Stimulated activated CD4-positive, alpha-beta T cell treated with anti-CD3 and anti-CD28 coated beads, Interleukin-1b, Interleukin-23, amount 100 ng/mL, for 1 hour (primary cell): ENCODE results near the gene GHITM.
"Not testable (repeated sequence)": the region's sequence is repeated elsewhere in the genome, so short reads cannot be mapped to it uniquely, and the experiment has no call there.

Experiments used
- DNase-seq, 2 donors: peaks; one replicate each; pipeline ENCODE4 v3.0.0-alpha.2; 2020; ENCODE audit warnings: low read depth in 2 of 2

The GHITM gene

DNA sequence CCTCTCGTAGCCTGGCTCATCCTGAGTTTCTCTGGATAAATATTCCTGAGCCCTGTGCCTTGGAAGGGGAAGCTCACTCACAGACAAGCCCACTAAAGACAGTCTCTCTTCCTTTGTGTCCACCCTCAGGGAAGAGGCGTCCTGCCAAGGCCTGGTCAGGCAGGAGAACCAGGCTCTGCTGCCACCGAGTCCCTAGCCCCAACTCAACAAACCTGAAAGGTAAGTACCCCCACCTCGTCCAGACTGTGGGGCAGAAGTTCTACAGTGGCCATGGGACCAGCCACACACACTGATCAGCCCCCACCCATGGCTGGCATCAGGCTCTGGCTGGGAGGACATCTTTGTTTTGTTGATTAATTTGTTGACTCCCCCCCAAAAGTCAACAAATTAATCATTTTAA lies 37.0 kb downstream of the GHITM start:
- no peak for DNase-seq

DNA sequence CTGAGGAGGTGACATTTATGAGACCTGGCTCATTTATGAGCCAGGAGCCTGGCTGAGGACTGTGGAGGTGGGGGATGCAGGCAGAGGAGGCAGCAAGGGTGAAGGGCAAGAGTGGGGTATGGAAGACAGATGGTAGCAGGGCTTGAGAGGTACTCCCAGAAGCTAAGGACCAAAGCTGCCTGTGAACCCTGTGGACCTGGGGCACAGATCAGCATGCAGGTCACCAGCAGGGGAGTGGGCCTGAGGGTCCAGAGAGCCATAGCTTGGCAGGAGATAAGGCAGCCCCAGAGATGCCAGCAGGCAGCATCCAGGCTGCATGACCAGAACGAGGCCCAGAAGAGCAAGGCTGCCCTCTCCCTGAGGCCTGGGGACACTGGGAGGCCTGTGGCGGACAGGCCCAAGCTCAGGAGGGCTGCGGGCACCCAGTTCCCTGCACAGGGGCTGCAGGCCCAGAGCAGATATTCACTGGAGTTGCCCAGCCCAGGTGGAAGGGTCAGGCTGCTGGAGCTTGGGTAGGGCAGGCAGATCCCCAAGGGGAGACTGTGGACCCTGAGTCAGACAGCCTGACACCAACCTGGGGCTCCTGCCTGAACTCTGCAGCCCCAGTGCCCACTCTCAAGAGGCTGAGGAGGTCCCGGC lies 37.6 kb downstream of the GHITM start:
- no peak for DNase-seq

DNA sequence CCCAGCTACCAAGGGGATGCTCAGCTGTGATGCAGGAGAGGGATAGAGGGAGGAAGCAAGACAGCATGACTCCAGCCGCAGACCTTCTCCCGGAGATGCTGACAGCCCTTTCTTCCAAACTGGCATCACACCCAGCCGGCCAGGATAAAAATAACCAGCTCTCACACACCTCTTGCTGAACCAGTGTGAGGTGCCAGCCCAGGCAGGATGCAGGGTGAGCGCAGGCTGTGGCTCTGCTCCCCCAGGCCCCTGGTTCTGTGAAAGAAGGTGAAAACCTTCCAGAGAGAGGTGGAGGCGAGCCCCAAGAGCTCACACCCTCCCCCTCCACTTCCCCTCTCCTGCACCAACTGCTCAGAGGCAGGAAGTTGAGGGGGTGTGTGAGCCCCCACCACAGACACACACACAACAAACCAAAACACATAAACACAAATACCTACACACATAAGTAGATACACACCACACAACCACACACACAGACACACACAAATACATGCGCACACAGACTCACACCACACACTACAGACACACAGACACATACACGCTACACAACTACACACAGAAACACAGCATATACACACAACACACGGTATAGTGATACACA lies 38.3 kb downstream of the GHITM start:
- DNase-seq: no peak

DNA sequence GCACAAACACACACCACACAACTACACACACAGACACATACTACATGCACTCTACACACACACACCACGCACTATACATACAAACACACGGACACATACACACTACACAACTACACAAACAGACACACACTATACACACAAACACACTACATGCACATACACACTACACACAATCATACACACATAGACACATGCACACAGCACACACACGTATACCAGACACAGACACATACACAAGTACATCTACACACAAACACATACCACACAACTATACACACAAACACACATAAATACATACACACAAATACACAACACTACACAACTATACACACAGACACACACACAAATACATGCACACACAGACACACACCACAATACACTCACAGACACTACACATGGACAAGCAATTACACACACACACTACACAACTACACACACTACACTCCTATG lies 38.9 kb downstream of the GHITM start:
- no peak for DNase-seq

DNA sequence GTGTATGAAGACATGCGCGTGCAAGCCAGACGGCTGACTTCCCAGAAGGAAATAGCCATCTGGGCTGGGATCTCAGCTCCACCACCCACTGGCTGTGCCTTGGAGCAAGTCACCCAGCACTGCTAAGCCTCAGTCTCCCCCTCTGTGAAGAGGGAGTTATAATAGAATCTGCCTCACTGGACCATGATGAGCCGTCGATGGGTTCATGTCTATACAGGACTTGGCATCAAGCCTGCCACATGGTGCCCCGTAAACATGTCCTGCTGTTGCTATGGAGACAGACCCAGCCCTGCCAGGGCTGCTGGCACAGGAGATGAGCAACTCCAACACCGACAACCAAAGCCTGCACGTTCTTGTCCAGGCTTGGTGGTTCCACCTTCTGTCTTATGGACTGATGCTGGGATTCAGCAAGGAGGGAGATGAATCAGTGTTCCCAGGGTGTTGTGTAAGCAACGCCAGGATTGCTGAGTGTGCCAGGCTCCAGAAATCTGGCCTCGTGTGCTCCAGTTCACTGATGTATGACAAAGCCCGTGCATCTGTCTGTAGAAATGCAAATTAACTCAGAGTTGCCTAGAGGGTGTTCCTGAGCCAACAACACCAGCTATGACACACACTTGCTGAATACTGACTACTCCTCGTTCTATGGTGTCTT lies 39.9 kb downstream of the GHITM start:
- DNase-seq: no peak

DNA sequence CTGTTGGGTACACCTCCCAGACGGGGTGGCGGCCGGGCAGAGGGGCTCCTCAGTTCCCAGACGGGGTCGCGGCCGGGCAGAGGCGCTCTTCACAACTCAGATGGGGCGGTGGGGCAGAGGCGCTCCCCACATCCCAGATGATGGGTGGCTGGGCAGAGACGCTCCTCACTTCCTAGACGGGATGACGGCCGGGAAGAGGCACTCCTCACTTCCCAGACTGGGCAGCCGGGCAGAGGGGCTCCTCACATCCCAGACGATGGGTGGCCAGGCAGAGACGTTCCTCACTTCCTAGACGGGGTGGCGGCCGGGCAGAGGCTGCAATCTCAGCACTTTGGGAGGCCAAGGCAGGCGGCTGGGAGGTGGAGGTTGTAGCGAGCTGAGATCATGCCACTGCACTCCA lies 41.1 kb downstream of the GHITM start:
- DNase-seq: not testable (repeated sequence)

DNA sequence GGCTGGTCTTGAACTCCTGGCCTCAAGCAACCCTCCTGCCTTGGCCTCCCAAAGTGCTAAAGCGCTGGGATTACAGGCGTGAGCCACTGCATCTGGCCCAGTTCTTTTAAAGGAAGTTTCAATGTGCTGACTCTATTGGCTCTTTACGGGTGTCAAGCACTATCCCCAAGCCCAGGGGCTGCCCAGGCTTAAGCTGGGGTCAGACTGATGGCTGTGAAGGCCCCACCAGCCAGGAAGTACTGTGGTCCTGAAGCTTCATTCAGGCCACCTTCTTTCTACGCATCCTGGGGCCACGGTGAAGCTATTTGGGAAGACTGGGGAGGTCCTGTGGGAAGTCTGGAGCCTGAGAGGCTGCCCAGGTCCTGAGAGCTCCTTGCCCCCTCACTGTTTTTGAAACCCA lies 42.3 kb downstream of the GHITM start:
- DNase-seq: no peak

DNA sequence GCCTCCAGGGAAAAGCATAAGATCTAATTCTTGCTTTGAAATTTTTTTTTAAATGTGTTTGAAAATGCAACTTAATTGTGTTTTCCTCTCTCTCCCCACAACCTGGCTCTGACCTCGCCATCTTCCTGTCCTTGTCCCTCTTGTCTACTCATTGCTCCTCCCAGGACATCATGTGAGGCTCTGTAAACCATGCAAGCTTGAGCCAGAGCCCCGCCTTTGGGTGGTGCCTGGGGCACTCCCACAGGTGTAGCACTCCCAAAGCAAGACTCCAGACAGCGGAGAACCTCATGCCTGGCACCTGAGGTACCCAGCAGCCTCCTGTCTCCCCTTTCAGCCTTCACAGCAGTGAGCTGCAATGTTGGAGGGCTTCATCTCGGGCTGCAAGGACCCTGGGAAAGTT lies 45.2 kb downstream of the GHITM start:
- no peak for DNase-seq

DNA sequence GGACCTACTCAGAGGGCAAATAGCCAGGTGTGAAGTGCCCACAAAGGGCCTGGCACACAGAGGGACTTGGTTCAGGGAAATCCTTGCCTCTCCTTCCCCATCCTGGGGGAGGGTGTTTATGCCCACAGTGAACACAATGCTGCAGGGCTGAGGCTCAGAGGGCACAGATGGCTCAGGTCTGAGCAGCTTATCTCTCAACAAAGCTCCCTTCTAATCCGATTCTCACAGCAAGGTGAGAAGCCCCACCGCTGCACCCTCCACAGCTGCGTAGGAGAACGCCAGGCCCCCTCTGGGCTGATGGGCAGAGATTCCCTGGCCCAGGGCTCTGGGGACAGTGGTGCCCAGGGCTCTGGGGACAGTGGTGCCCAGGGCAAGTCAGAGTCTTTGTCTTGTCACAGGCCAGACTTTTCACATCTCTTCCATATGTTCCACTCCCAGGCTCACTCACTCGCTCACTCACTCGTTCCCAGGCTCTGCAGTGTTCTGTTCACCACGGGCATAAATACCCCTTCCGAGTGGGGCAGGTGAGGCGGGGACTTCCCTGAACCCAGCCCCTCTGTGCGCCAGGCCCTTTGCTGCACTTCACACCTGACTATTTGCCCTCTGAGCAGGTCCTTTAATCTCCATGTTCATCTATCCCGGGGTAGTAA lies 46.3 kb downstream of the GHITM start:
- no peak for DNase-seq

DNA sequence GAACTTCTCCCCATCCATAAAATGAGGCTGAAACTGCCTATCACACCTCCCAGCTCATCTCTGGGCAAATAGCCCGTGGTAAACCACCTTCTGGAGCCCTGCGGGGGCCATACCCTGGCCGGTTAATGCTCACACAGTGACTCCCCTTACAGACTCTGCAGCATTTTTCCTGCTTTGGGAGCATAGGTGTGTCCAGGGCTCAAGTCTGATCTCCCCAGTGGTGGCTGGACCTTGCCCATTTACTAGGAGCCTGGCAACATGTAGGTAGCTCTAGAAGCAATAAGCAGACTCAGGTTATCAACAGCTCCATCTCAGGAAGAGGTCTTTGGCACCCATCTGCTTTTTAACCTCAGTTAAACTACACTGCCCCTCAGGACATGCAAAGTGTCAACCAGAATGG lies 49.5 kb downstream of the GHITM start:
- DNase-seq: no peak

DNA sequence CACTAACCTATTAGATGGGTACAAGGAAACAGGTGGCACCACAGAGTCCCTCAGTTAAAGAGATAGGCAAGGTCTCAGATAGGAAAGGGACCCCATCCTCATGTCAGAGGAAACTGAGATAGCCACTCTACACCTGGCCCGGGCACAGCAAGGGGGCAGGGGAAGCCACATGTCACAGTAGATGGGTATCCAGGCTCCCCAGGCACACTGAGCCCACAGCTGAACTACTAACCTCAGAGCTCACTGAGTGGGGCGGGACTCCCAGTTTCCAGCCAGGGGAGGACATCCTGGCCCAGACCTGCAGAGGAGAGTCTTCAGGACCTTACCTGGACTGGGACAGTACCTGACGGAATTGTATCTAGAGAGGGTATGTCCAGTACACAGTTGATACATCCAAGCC lies 51.3 kb downstream of the GHITM start:
- DNase-seq: no peak

DNA sequence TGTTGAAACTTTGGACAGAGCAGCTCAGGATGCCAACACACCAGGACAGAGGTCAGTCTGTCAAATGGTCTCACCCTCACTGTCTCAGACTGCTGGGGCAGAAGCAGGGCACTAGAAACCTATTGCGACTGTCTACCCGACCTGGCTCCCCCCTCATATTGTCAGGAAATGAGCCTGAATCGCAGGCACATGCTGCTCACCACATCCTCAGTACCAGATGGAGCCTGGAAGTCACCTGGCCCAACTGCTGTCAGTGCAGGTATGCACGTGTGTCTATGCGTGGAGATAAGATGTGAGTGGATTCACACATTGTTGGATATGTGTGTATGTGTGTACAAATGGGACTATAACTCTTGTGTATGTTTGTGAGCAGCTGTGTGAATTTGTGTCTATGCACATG lies 51.8 kb downstream of the GHITM start:
- no peak for DNase-seq

DNA sequence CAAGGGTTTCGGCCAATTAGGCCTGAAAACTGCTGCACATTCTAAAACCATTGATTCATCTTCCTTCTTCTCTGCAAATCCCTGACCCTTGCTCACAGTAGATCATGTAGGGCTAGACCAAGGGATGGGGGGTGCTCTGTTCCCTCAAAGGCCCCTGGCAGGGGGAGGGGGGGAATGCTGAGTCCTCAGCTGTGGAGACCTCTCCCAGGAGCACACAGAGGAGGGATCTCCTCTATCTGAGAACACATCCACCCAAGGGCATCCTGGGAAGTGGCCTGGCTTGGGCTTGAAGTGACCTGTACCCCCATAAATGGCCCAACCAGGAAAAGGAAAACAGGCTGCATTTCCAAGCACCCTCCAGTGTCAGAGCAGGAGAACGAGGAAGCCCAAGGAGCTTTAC lies 54.0 kb downstream of the GHITM start:
- DNase-seq: no peak

DNA sequence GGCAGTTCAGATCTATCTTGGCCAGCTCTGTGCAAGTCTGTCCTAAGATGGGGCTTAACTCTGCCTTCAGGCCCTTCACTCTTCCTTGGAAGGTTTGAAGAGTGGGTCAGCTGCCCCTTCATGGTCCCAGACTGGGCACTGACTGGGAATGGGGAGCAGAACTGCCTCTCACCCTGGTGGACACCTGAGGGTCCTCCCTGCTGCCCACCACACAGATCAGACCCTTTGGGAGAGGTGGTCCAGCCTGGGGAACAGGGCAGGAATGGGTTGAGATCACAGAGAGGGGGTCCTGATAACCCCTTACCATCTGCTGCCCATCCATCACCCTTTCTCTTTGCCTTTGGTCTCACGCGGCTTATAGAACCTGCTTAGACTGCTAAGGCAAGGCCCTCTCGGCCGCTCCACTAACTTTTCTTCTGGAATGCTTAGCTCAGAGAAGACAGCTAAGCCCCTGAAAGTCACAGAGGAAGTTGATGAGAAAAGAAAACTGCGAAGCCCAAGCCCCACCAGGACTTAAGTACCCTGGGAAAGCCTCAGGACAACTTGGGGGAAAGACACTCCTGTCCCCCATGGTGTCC lies 54.6 kb downstream of the GHITM start:
- DNase-seq: no peak

DNA sequence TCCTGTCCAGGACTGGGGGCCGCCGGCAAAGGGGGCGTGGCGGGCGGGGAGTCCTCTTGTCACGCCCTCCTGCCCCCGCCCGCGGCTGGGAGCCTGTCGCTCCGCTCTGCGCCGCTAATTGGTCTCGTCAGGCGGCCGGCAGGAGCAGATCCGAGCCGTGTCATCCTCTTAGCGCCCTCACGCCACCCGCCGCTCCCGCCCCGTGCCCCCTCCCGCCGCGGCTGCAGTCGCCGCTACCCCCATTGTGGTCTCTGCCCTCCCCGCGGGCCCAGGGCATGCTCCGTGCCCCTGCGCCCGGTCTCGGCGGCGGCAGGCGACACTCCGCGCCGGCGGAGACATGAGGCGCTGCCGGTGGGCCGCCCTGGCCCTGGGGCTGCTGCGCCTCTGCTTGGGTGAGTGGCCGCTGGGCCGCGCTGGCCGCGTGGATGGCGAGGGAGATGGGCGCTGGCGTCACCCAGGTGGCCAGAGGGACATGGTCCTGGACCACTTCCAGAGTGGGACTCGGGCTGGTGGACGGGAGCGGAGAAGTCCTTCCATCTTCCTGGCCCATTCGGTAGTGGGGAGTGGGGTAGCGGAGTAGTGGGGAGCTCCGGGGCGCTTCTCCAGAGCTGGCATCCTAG lies 55.2 kb downstream of the GHITM start, which contains the start of gene CDHR1:
Gene CDHR1, plus strand, starts transcription at position 114 of the 620 bp plus-strand sequence. Its CDS starts 224 bp downstream, at position 338.
- no peak for DNase-seq

DNA sequence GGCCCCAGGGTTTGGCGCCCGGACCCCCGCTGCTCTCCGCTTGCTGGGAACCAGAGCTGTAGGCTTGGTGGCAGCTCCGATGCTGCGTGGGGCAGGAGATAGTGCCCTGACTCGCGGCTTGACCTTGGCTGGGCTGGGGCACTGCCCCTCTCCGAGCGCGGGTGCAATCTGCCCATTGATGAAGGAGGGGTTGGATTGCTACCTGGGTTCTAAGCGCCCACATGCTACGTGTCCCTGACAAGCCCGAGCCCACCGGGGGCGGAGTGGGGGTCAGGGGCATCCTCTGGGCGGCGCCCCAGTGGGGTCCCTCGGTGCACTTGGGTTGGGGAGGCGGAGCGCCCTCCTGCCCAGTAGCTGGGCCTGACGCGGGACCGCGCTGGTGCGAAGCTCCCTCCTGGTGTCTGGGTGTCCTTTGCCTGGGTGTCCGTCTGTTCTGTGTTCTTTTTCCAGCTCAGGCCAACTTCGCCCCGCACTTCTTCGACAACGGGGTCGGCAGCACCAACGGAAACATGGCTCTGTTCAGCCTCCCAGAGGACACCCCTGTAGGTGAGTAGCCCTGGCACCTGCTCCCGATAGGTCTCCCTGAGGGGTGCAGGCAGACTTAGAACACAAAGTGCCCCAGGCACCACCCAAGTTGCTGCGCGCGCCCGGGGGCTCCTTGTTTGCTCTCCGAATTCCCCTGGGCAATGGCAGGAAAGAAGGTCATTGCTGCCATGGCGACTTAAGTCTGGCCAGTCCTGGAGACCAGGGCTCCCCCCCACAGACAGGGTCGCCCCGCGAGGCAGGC lies 55.9 kb downstream of the GHITM start:
- DNase-seq: no peak

DNA sequence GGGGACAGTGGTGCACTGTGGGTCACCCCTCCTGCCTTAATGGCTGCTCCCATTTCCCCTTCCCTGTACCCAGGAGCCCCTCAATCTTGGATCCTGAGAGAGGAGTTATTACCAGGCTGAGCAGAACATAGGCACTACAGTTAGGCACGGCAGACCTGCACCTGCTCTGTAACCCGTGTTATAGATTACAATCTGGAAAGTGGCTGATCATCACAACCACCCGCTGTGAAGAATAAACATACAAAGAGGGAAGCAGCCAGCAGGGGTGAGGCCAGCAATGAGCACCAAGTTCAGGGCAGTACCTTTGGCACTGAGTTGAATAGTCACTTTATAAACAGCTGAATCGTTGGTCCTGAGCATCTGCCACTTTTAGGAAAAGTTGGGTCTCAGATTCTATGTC lies 56.8 kb downstream of the GHITM start:
- DNase-seq: no peak

DNA sequence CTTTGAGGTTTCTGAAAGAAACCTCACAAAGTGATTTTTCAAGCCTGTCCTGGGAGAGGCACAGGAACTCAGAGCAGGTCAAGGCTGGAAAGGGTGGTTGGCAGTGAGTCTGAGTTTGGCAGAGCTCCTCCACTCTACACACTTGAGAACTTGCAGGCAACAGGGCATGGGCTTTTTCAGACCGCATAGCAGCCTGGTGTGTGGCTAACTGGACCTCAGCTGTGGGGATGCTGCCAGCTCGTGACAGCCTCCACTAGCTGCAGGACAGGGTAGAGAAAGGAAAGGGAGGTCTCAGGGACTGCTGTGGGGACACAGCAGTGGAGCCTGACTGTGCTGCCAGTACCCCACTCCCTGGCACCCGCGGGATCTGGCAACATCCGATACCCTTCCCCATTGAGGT lies 57.6 kb downstream of the GHITM start:
- no peak for DNase-seq

DNA sequence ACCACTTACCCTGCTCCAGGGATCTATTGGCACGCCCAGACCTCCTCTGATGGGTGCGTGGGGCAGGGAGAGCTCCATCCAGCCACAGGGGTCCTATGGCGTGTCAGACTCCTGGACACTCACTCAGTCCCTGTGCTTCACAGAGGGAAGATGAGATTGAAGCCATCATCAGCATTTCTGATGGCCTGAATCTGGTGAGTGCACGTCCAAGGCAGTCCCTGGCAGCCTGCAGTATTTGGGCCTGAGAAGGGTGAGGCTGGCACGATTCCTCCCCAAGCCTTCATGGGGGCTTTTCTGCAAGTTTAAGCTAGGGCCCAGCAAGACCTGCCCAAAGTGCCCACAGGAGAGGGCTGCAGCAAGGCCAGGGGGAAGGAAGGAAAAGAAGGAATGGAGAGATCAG lies 58.3 kb downstream of the GHITM start:
- no peak for DNase-seq

DNA sequence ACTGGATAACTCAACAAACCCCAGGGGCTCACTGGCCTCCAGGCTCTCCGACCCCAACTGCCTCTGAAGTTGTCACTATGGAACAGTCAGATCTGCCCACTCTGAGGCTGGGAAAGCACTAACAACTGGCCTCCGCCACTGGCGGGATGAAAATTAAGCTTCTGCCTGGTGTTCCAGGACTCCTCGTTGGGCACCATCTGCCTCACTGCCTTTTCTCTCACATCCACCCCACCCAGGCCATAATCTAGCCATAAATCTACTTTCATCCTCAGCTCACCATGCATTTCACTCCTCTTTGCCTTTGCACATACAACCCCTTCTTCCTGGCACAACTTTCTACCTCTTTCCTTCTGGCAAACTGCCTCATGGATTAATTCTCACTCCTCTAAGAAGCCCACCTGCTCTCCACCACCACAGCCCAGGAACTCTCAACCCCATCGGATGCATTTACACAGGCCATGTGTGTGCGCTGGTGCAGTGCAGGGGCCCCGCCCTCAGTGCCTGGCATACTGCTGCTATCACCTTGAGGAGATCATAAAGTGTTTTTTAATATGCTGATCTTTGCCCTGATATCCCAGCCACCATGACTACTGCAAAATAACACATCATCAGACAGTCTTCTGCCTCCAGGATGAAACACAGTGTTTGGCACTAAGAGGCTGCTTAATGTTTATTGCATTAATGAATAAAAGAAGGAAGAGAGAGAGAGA lies 59.1 kb downstream of the GHITM start:
- DNase-seq: no peak
